ENCODE results near the gene CDC42BPA. TPM values are rescaled to one million over a fixed set of nuclear protein-coding genes. Genes with fewer than 3 reads are reported as not detected.

The CDC42BPA gene
- total RNA-seq, 1 donor from 2014 or later = 95.7 TPM

GRCh38 chr1:226983247-226983991, 334.9 kb downstream of the CDC42BPA start:
- no peak overlapping the region for H3K27ac Mint-ChIP-seq (ENCODE audit: unreplicated experiment)
- DNase-seq (ENCODE audit: extremely low spot score, unreplicated experiment) = peak; percentile 85
- H3K4me1 Mint-ChIP-seq (ENCODE audit: unreplicated experiment) = peaks cover 2% of the 10 kb centered on the region
- H3K27me3 Mint-ChIP-seq (ENCODE audit: unreplicated experiment) = no peaks in the 10 kb centered on the region
- no peak for TF ChIP-seq CTCF (IDR thresholded peaks at IDR 0.05)
- H3K4me3 Mint-ChIP-seq (ENCODE audit: unreplicated experiment) = no peak overlapping the region
- H3K36me3 Mint-ChIP-seq (ENCODE audit: unreplicated experiment) = peaks cover 16% of the 10 kb centered on the region
- no peaks in the 10 kb centered on the region for H3K9me3 Mint-ChIP-seq (ENCODE audit: unreplicated experiment)

GRCh38 chr1:226982451-226983177, 335.7 kb downstream of the CDC42BPA start:
- Mint-ChIP-seq H3K9me3 (ENCODE audit: unreplicated experiment) (no peaks in the 10 kb centered on the region), H3K4me3 (ENCODE audit: unreplicated experiment) (no peak overlapping the region), H3K27me3 (ENCODE audit: unreplicated experiment) (no peaks in the 10 kb centered on the region), H3K27ac (ENCODE audit: unreplicated experiment) (no peak overlapping the region), H3K4me1 (ENCODE audit: unreplicated experiment) (peaks cover 2% of the 10 kb centered on the region), H3K36me3 (ENCODE audit: unreplicated experiment) (peaks cover 15% of the 10 kb centered on the region)
- DNase-seq (ENCODE audit: extremely low spot score, unreplicated experiment) = peak; percentile 74
- no peak for TF ChIP-seq CTCF (IDR thresholded peaks at IDR 0.05)

GRCh38 chr1:226981838-226982237, 336.5 kb downstream of the CDC42BPA start:
- Mint-ChIP-seq H3K9me3 (ENCODE audit: unreplicated experiment) (no peaks in the 10 kb centered on the region), H3K4me3 (ENCODE audit: unreplicated experiment) (no peak overlapping the region), H3K4me1 (ENCODE audit: unreplicated experiment) (peaks cover 2% of the 10 kb centered on the region), H3K27me3 (ENCODE audit: unreplicated experiment) (no peaks in the 10 kb centered on the region), H3K36me3 (ENCODE audit: unreplicated experiment) (peaks cover 9% of the 10 kb centered on the region), H3K27ac (ENCODE audit: unreplicated experiment) (no peak overlapping the region)
- peak; percentile 83 for DNase-seq (ENCODE audit: extremely low spot score, unreplicated experiment)
- no peak for TF ChIP-seq CTCF (IDR thresholded peaks at IDR 0.05)

- Mint-ChIP-seq H3K9me3 (ENCODE audit: unreplicated experiment) (no peaks in the 10 kb centered on the region), H3K4me1 (ENCODE audit: unreplicated experiment) (peaks cover 2% of the 10 kb centered on the region), H3K4me3 (ENCODE audit: unreplicated experiment) (no peak overlapping the region), H3K36me3 (ENCODE audit: unreplicated experiment) (peaks cover 5% of the 10 kb centered on the region), H3K27ac (ENCODE audit: unreplicated experiment) (no peak overlapping the region), H3K27me3 (ENCODE audit: unreplicated experiment) (no peaks in the 10 kb centered on the region)
- peak; percentile 80 for DNase-seq (ENCODE audit: extremely low spot score, unreplicated experiment)
- no peak for TF ChIP-seq CTCF (IDR thresholded peaks at IDR 0.05)
Measured at GRCh38 chr1:226981386-226981817, 336.9 kb downstream of the CDC42BPA start.

Measured in osteocyte (in vitro differentiated cells).